Dermis blood vessel endothelial cell (primary cell): Measurements from ENCODE around the gene SRP68. TPM values are rescaled to one million over a fixed set of nuclear protein-coding genes. Genes with fewer than 3 reads are reported as not detected.
A peak's percentile ranks its signal among the peaks of the same experiment; 100 is the strongest.

ENCODE experiments used
- DNase-seq: peaks from one replicate; pipeline ENCODE4 v3.0.0; 2010
- total RNA-seq: library from RNA; depleted of rRNA; stranded (reverse); fragments of >200 nt; gene quantifications from 2 replicates; pipeline ENCODE4 v1.2.3, GENCODE V29; 2014

Gene SRP68
- total RNA-seq, 1 donor from 2014 or later: 28.2 TPM

GRCh38 chr17:76017481-76018339 lies 54.6 kb downstream of the SRP68 start:
- no peak for DNase-seq

GRCh38 chr17:76014925-76015261 lies 57.4 kb downstream of the SRP68 start:
- no peak for DNase-seq

GRCh38 chr17:76014100-76014924 lies 58.0 kb downstream of the SRP68 start:
- peak; percentile 86 for DNase-seq

- no peak for DNase-seq
Measured at GRCh38 chr17:76013377-76013932, 58.9 kb downstream of the SRP68 start.

GRCh38 chr17:76011951-76012350 lies 60.4 kb downstream of the SRP68 start:
- no peak for DNase-seq

- no peak for DNase-seq
Measured at GRCh38 chr17:76009969-76010661, 62.2 kb downstream of the SRP68 start.

GRCh38 chr17:76009447-76009846 lies 62.9 kb downstream of the SRP68 start:
- DNase-seq: no peak

- no peak for DNase-seq
Measured at GRCh38 chr17:76008630-76009425, 63.5 kb downstream of the SRP68 start.

GRCh38 chr17:76008208-76008607 lies 64.1 kb downstream of the SRP68 start:
- no peak for DNase-seq

- DNase-seq: no peak
Measured at GRCh38 chr17:76007850-76008165, 64.5 kb downstream of the SRP68 start.

- no peak for DNase-seq
Measured at GRCh38 chr17:76007131-76007849, 65.0 kb downstream of the SRP68 start.

- DNase-seq: peak; percentile 81
Measured at GRCh38 chr17:76005263-76006149, 66.8 kb downstream of the SRP68 start.

- DNase-seq: no peak
Measured at GRCh38 chr17:76004750-76005262, 67.5 kb downstream of the SRP68 start.

GRCh38 chr17:76003915-76004314 lies 68.4 kb downstream of the SRP68 start:
- DNase-seq: no peak

- DNase-seq: no peak
Measured at GRCh38 chr17:76002100-76002499, 70.2 kb downstream of the SRP68 start.

- no peak for DNase-seq
Measured at GRCh38 chr17:76000755-76001521, 71.4 kb downstream of the SRP68 start, which contains the start of gene CDK3. TSS of gene CDK3 (plus strand) at chr17:76000855. CDS start at chr17:76001426, 571 bp downstream.

- DNase-seq: peak; percentile 75
Measured at GRCh38 chr17:76000016-76000754, 72.1 kb downstream of the SRP68 start.

- no peak for DNase-seq
Measured at GRCh38 chr17:75998327-75998795, 74.0 kb downstream of the SRP68 start.
